Kidney (tissue), 14 donors: ENCODE results near the gene PYDC1. TPM values are rescaled to one million over a fixed set of nuclear protein-coding genes. Genes with fewer than 3 reads are reported as not detected.

Source experiments
- DNase-seq, 5 donors: peaks; one replicate each; pipeline ENCODE4 v3.0.0-alpha.2; 2013 to 2020
- FAIRE-seq: peaks from 2 replicates; lab custom pipeline; 2012; peaks lifted over from hg19 to GRCh38; lab: Jason Lieb, UNC
- H3K27ac ChIP-seq, 2 donors: one replicate each; pipeline ENCODE4 v1.7.0; 2013; ENCODE audit warnings: low read depth in 2 of 2, low read length in 2 of 2, inconsistent platforms in 1 of 2
- H3K27me3 ChIP-seq: one replicate; pipeline ENCODE4 v1.7.1; 2013; ENCODE audit warnings: low read length, inconsistent platforms; ENCODE audit not compliant: control insufficient read depth, insufficient read depth
- H3K36me3 ChIP-seq, 3 donors: one replicate each; pipeline versions ENCODE4 v1.7.0 to v1.7.1; 2013; ENCODE audit warnings: low read length in 3 of 3, control low read depth in 1 of 3, inconsistent platforms in 1 of 3; ENCODE audit not compliant: insufficient read depth in 3 of 3, control insufficient read depth in 2 of 3
- H3K4me1 ChIP-seq, 3 donors: one replicate each; pipeline versions ENCODE4 v1.7.0 to v1.7.1; 2013; ENCODE audit warnings: low read length in 3 of 3, inconsistent platforms in 1 of 3, low read depth in 1 of 3; ENCODE audit not compliant: control insufficient read depth in 2 of 3, insufficient read depth in 2 of 3
- H3K4me3 ChIP-seq, 3 donors: one replicate each; pipeline versions ENCODE4 v1.7.0 to v1.8.1; 2013; ENCODE audit warnings: low read length in 3 of 3, control low read depth in 1 of 3, inconsistent platforms in 1 of 3
- H3K9ac ChIP-seq, 3 donors: one replicate each; pipeline versions ENCODE4 v1.7.0 to v1.7.1; 2013; ENCODE audit warnings: low read length in 3 of 3, control low read depth in 1 of 3, inconsistent platforms in 1 of 3
- H3K9me3 ChIP-seq, 3 donors: one replicate each; pipeline versions ENCODE4 v1.7.0 to v1.7.1; 2013; ENCODE audit warnings: low read length in 3 of 3, control low read depth in 1 of 3, inconsistent platforms in 1 of 3; ENCODE audit not compliant: control insufficient read depth in 2 of 3, insufficient read depth in 1 of 3
- intact Hi-C: fragments of 100-400 bp; cut with DNase I; formaldehyde crosslinking; loops from one replicate; pipeline ENCODE4 v1.11.1; 2022
- polyA plus RNA-seq: library from polyadenylated mRNA; stranded (reverse); fragments of 350-450 nt; fragmentation: Illumina TruSeq; extraction: RNeasy Lipid Tissue Mini Kit (QIAGEN cat#74804); gene quantifications from one replicate; pipeline ENCODE4 v1.2.3, GENCODE V29; 2014; ENCODE audit warnings: low read depth, low replicate concordance; ENCODE audit not compliant: insufficient read depth
- total RNA-seq: library from RNA; stranded (reverse); fragmentation: NEBNext Ultra II Directional; extraction: Animal tissue kit (Norgen Biotek cat#: 25700); gene quantifications from one replicate; pipeline ENCODE4 v1.2.1, GENCODE V29; 2021
- TF ChIP-seq, protein P1 (sequence below): IDR thresholded peaks from 3 replicates; pipeline ENCODE4 v1.5.1; 2012; ENCODE audit warnings: mild to moderate bottlenecking, moderate library complexity, borderline replicate concordance; ENCODE audit not compliant: insufficient read depth; ENCODE audit errors: extremely low read depth
- donor health status: control.
- donor health status: control.
- donor health status: control.
- donor health status: control.
- donor health status: control.
- donor health status: DM: yes; HTN: yes; CAD: no.
- donor health status: Normal renal cell carcinoma (clear cell type).

Gene PYDC1
- total and polyA plus RNA-seq, 2 donors from 2014 or later: not detected

DNA sequence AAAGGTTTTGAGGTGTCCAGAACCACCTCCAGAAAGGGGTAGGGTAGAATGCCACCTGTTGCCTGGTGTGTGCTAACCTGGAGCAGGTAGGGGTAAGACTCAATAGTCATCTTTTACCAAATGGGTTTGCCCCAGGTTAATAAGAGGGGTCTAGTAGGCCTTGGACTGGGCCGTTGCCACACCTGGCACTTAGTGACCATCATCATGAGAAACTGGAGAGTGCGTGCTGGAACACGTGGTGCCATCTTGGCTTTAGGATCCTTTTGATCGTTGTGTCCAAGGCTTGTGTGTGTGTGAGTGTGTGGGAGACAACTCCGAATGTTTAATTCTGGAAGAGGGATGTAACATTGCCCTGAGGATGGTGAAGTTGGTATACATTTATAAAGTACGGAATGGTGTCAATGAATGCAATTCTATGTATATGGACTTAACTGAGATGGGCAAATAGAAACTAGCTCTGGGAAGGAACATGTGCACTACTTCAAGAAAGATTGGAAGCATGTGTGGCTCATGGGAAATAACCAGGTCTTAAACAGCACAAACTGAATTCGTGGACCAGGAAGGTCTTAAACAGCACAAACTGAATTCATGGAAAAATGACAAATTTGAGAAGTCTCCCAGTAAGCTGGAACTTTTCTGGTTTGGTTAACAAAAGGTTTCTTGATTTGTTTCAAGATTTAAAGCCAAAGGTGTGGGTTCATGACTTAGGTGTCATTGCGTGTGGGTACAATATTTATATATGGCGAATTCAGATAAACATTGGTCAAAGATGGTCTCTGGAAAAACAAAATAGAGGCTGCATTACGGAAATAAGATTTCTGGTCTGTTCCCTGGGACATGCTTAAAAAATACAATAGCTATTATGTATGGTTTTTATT is 29.8 kb downstream of the PYDC1 start:
- H3K27ac ChIP-seq: no peak overlapping the region
- FAIRE-seq (no peak), DNase-seq (no peak)
- H3K27me3 ChIP-seq: no peaks in the 10 kb centered on the region
- H3K4me1 ChIP-seq: peaks cover 0 to 6% (median 6%) of the 10 kb centered on the region in 3 donors
- no peak overlapping the region for H3K4me3 ChIP-seq
- TF ChIP-seq, protein P1, sequence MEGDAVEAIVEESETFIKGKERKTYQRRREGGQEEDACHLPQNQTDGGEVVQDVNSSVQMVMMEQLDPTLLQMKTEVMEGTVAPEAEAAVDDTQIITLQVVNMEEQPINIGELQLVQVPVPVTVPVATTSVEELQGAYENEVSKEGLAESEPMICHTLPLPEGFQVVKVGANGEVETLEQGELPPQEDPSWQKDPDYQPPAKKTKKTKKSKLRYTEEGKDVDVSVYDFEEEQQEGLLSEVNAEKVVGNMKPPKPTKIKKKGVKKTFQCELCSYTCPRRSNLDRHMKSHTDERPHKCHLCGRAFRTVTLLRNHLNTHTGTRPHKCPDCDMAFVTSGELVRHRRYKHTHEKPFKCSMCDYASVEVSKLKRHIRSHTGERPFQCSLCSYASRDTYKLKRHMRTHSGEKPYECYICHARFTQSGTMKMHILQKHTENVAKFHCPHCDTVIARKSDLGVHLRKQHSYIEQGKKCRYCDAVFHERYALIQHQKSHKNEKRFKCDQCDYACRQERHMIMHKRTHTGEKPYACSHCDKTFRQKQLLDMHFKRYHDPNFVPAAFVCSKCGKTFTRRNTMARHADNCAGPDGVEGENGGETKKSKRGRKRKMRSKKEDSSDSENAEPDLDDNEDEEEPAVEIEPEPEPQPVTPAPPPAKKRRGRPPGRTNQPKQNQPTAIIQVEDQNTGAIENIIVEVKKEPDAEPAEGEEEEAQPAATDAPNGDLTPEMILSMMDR: no peak
- no peaks in the 10 kb centered on the region for H3K9me3 ChIP-seq
- no peak overlapping the region for H3K9ac ChIP-seq
- H3K36me3 ChIP-seq: peaks cover 42 to 94% (median 75%) of the 10 kb centered on the region in 3 donors
- intact Hi-C loops: no loop called here

DNA sequence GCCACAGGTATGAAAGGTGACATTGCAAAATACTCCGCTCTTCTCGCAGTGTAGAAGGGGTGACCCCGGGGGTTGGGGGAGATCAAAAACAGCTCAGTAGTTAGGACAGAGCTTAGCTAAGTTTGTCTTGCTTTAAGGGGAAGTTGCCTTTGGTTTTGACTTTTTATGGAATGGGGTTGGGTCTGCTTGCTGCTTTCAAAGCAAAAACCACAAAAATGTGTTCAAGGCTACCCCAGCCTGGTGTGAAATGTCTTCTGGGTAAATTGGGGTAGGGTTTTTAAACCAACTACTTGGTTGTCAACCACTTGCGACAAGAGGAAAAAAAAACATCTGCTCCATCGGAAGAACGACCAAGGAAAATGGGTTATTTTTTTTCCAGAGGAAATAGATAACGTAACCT is 30.8 kb downstream of the PYDC1 start:
- intact Hi-C loops: no loop called here
- DNase-seq: no peak
- TF ChIP-seq, protein P1: no peak
- no peak overlapping the region for H3K4me3 ChIP-seq
- peaks cover 0 to 15% (median 14%) of the 10 kb centered on the region in 3 donors for H3K4me1 ChIP-seq
- FAIRE-seq: no peak
- H3K9me3 ChIP-seq: no peaks in the 10 kb centered on the region
- H3K27me3 ChIP-seq: no peaks in the 10 kb centered on the region
- H3K36me3 ChIP-seq: peaks cover 39 to 84% (median 66%) of the 10 kb centered on the region in 3 donors
- no peak overlapping the region for H3K27ac ChIP-seq
- H3K9ac ChIP-seq: no peak overlapping the region

DNA sequence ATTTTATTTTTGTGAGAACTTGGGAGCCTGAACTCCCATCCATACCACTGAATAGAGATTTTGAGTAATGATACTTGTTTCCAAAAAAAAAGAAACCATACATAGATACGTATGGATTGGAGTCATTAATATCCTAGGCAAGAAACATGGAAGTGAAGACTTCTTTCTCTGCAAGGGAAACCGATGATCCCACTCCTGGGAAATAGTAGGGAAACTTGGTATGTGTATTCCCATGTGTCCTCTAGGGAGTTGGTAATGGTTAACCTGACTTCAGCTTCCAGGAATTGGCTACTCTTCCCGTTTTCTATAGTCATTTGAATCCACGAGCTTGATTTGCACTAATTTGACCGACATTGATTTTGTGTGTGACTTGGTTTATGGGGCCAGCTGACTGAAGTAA is 31.6 kb downstream of the PYDC1 start:
- intact Hi-C loops: no loop called here
- Histone ChIP-seq H3K36me3 (peaks cover 36 to 76% (median 62%) of the 10 kb centered on the region in 3 donors), H3K27me3 (no peaks in the 10 kb centered on the region), H3K4me3 (no peak overlapping the region), H3K9me3 (no peaks in the 10 kb centered on the region), H3K4me1 (peaks cover 0 to 15% (median 15%) of the 10 kb centered on the region in 3 donors), H3K9ac (no peak overlapping the region), H3K27ac (no peak overlapping the region)
- no peak for DNase-seq
- TF ChIP-seq, protein P1: no peak
- no peak for FAIRE-seq
